Natural killer cell (primary cell): ENCODE data around the gene MAP7D3. TPM values are rescaled to one million over a fixed set of nuclear protein-coding genes. Genes with fewer than 3 reads are reported as not detected.
A peak's percentile ranks its signal among the peaks of the same experiment; 100 is the strongest.

Experiments
- ATAC-seq, 3 donors: fragments of 150-1000 bp in 2 of 3; fragments of 200-7000 bp in 1 of 3; cut with Tn5 transposase; 1 replicate in 1 of 3; 2 replicates in 2 of 3; pipeline ENCODE4 v1.10.0; 2021; ENCODE audit warnings: mild to moderate bottlenecking in 2 of 3, moderate library complexity in 2 of 3
- DNase-seq, 2 donors: peaks; one replicate each; pipeline versions ENCODE4 v3.0.0 to v3.0.0-alpha.2; 2013 to 2021; ENCODE audit warnings: mixed read lengths in 1 of 2
- H3K27ac ChIP-seq: one replicate; pipeline ENCODE4 v1.5.1; 2013; ENCODE audit warnings: mild to moderate bottlenecking, low read length
- H3K27me3 ChIP-seq: one replicate; pipeline ENCODE4 v1.6.1; 2013; ENCODE audit warnings: low read length; ENCODE audit not compliant: control insufficient read depth, insufficient read depth
- H3K36me3 ChIP-seq: one replicate; pipeline ENCODE4 v1.6.1; 2013; ENCODE audit warnings: low read length; ENCODE audit not compliant: control insufficient read depth, insufficient read depth
- H3K4me1 ChIP-seq: one replicate; pipeline ENCODE4 v1.6.1; 2013; ENCODE audit warnings: low read length; ENCODE audit not compliant: control insufficient read depth, insufficient read depth
- H3K4me3 ChIP-seq: one replicate; pipeline ENCODE4 v1.5.1; 2013; ENCODE audit warnings: low read length
- H3K9me3 ChIP-seq: one replicate; pipeline ENCODE4 v1.6.1; 2013; ENCODE audit warnings: low read length; ENCODE audit not compliant: control insufficient read depth, insufficient read depth
- H3K27ac Mint-ChIP-seq, 2 donors: one replicate each; pipeline ENCODE4 v1.8.0; 2022; ENCODE audit warnings: mild to moderate bottlenecking in 2 of 2, mixed read lengths in 2 of 2, moderate library complexity in 1 of 2
- H3K27me3 Mint-ChIP-seq, 2 donors: one replicate each; pipeline ENCODE4 v1.8.0; 2022; ENCODE audit warnings: low read depth in 2 of 2, mixed read lengths in 2 of 2
- H3K36me3 Mint-ChIP-seq: one replicate; pipeline ENCODE4 v1.8.0; 2022; ENCODE audit warnings: mixed read lengths
- H3K4me1 Mint-ChIP-seq, 2 donors: one replicate each; pipeline ENCODE4 v1.8.0; 2022; ENCODE audit warnings: mixed read lengths in 2 of 2
- H3K4me3 Mint-ChIP-seq: one replicate; pipeline ENCODE4 v1.8.0; 2022; ENCODE audit warnings: mild to moderate bottlenecking, moderate library complexity, mixed read lengths
- H3K9me3 Mint-ChIP-seq, 2 donors: one replicate each; pipeline ENCODE4 v1.8.0; 2022; ENCODE audit warnings: mixed read lengths in 2 of 2
- CTCF ChIP-seq: fragments of 200-600 bp; IDR thresholded peaks from one replicate; pipeline ENCODE4 v1.8.0; 2022; ENCODE audit warnings: antibody characterized with exemption
- WGBS: methylation state at CpG from one replicate; pipeline ENCODE4 v1.1.7; 2013; ENCODE audit warnings: missing lambda C conversion rate; ENCODE audit not compliant: insufficient coverage; 5-methylcytosine and 5-hydroxymethylcytosine counted together
- intact Hi-C: fragments of 100-400 bp; cut with micrococcal nuclease; formaldehyde crosslinking; loops from one replicate; pipeline ENCODE4 v1.14.2; 2022
- total RNA-seq, 4 donors: library from RNA; stranded (reverse); fragments of 120-200 nt in 1 of 4; gene quantifications; one replicate each; pipeline versions ENCODE4 v1.2.3 to v1.2.4, GENCODE V29; 2013 to 2022

MAP7D3 gene
- total RNA-seq, 3 donors from 2014 or later (not counting 1 experiment from before 2014, with no cell fraction given) = 5.6 to 6.1 (median 5.7) TPM

- H3K4me1 Mint-ChIP-seq = no peaks in the 10 kb centered on the region
- TF ChIP-seq CTCF = peak; percentile 65
- H3K27ac Mint-ChIP-seq = no peak overlapping the region
- ATAC-seq = peak in 2 of 3 donors; percentile 44 to 78
- H3K27me3 ChIP-seq = no peaks in the 10 kb centered on the region
- no peaks in the 10 kb centered on the region for H3K9me3 ChIP-seq
- H3K4me3 ChIP-seq = no peak overlapping the region
- WGBS = 88% methylated on average over 1 of the region's 5 CpGs
- H3K36me3 ChIP-seq = no peaks in the 10 kb centered on the region
- DNase-seq = peak in 1 of 2 donors; percentile 72
- H3K27ac ChIP-seq = no peak overlapping the region
- H3K36me3 Mint-ChIP-seq = no peaks in the 10 kb centered on the region
- H3K9me3 Mint-ChIP-seq = no peaks in the 10 kb centered on the region
- intact Hi-C loops = loop anchor here (1.0 kb wide), 1 partner anchor 240 kb away; no protein-coding TSS in a partner anchor
- no peaks in the 10 kb centered on the region for H3K4me1 ChIP-seq
- H3K4me3 Mint-ChIP-seq = no peak overlapping the region
- H3K27me3 Mint-ChIP-seq = no peaks in the 10 kb centered on the region
These were observed 17.1 kb upstream of the MAP7D3 start for GRCh38 chrX:136268051-136269048.

- no peaks in the 10 kb centered on the region for H3K9me3 ChIP-seq
- intact Hi-C loops = no loop called here
- no peak overlapping the region for H3K27ac Mint-ChIP-seq
These were observed 15.6 kb upstream of the MAP7D3 start for GRCh38 chrX:136266828-136267227.

GRCh38 chrX:136262812-136263315 lies 11.7 kb upstream of the MAP7D3 start:
- no peak overlapping the region for H3K4me3 ChIP-seq
- ATAC-seq (no peak), DNase-seq (no peak)
- no peaks in the 10 kb centered on the region for H3K9me3 Mint-ChIP-seq
- no peak overlapping the region for H3K27ac ChIP-seq
- peaks cover 0 to under 1% of the 10 kb centered on the region in 2 donors for H3K27me3 Mint-ChIP-seq
- H3K9me3 ChIP-seq = no peaks in the 10 kb centered on the region
- H3K36me3 ChIP-seq = no peaks in the 10 kb centered on the region
- intact Hi-C loops = no loop called here
- no CpG with 5 or more reads among the region's 7 CpGs for WGBS
- peaks cover 9% of the 10 kb centered on the region for H3K4me1 ChIP-seq
- peaks cover 11 to 14% of the 10 kb centered on the region in 2 donors for H3K4me1 Mint-ChIP-seq
- no peak overlapping the region for H3K4me3 Mint-ChIP-seq
- TF ChIP-seq CTCF = no peak
- H3K27ac Mint-ChIP-seq = no peak overlapping the region
- no peaks in the 10 kb centered on the region for H3K27me3 ChIP-seq
- H3K36me3 Mint-ChIP-seq = no peaks in the 10 kb centered on the region

More at GRCh38 chrX:136266828-136267227, 15.6 kb upstream of the MAP7D3 start:
- DNase-seq (no peak), ATAC-seq (no peak)
- Histone ChIP-seq H3K27ac (no peak overlapping the region), H3K27me3 (no peaks in the 10 kb centered on the region), H3K4me3 (no peak overlapping the region), H3K4me1 (no peaks in the 10 kb centered on the region), H3K36me3 (no peaks in the 10 kb centered on the region)
- WGBS = 90% methylated on average over 1 of the region's 1 CpG
- no peak for TF ChIP-seq CTCF
- H3K9me3 Mint-ChIP-seq = no peaks in the 10 kb centered on the region
- H3K4me1 Mint-ChIP-seq = no peaks in the 10 kb centered on the region
- no peaks in the 10 kb centered on the region for H3K36me3 Mint-ChIP-seq
- H3K27me3 Mint-ChIP-seq = no peaks in the 10 kb centered on the region
- H3K4me3 Mint-ChIP-seq = no peak overlapping the region
